ENCODE results near the gene TIGD1.

TIGD1 gene

DNA sequence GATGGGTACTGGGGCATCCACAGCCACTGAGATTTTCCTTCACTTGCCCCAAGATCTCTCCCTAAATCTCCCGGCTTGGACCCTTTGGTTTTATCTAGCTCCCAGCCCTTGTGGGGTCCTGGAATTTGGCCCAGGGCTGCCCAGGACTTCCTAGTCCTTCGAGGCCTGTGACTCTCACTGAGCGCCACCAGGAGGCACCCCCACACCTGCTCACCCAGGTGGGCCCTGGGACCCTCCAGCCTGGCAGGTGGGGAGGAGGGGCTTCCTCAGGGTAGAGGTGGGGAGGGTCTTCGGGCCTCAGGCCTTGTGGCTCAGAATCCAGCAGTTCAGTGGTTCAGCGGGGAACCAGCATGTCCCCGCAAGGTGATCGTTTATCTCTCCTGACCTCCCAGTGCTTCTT, 42.1 kb downstream of the TIGD1 start:
- H3K4me3 ChIP-seq (ENCODE audit: low read length): no peak overlapping the region
- no peak for DNase-seq (ENCODE audit: low read depth, low spot score)

DNA sequence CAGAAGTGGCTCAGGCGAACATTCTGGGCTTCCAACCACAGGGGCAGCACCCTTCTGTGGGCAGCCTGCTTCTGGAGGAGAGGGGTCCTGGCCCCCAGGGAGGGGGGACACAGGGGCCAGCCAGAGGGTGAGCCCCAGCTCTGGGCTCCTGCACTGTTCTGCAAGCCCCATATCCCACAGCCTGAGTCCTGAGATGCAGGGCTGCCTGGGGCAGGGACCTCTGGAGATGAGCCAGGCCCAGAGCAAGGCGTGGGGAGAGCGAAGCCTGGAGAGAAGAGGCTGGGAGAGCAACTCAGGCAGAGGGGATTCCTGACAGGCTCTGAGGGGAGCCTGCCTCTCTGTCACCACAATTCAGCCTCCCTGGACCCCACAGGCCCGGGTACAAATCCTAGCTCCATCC, 43.6 kb downstream of the TIGD1 start:
- no peak overlapping the region for H3K4me3 ChIP-seq (ENCODE audit: low read length)
- no peak for DNase-seq (ENCODE audit: low read depth, low spot score)

DNA sequence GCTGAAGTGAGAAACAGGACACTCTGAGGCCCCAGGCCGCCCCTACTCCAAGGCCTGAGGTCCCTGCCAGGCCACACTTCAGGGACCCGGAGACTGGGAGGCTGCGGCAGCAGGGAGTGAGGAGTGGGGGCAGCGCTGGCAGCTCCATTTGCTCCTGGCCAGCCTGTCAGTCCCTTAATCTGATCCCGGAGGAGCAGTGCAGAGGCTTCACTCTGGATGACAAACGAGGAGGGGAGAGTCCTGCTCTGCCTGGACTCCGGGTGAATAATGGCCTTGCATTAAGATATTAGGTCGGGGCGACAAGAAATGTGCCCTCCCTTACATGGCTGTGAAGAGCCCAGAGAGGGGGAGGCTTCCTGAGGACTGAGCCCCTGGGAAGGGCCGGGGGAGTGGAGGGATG, 44.5 kb downstream of the TIGD1 start:
- H3K4me3 ChIP-seq (ENCODE audit: low read length): no peak overlapping the region
- DNase-seq (ENCODE audit: low read depth, low spot score): no peak

DNA sequence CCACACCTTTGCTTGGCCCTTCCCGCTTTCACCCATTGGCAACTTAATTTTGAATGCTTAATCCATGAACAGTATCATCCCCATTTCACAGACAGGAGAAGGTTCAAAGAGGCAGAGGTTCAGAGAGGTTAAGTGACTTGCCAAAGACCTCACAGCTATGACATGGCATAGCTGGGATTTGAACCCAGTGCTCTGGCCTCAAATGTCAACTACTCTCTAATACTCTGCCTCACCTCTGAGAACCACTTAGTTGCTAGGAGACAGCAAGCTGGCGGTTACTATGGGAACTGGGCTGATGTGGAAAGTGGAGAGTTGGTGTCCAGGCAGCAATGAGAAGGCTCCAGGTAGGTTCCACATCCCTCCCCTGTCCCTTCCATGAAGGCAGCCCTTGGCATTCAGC, 45.9 kb downstream of the TIGD1 start:
- no peak overlapping the region for H3K4me3 ChIP-seq (ENCODE audit: low read length)
- no peak for DNase-seq (ENCODE audit: low read depth, low spot score)

DNA sequence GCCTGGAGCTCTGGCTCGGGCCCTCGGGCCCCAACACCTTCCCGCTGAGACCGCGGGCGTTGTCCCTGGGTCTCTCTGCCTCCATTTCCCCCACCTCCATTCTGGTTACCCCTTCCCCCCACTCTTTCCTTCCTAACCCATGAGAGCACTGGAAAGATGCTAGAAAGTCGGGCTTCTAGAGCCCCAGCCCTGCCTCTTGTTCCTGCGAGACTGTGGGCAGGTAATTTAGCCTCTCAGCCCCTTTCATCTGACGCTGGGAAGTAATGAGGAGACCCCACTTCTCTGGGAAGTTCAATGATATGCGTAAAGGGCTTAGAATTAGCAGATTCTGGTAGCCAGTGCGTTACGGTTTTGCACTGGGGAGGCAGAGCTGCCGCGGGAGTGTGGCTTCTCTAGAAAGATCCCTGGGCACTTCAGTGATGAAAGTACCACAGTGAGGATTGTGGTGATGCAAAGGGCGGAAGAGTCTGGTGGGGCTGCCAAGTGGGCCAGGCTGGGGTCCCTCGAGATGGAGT, 46.5 kb downstream of the TIGD1 start:
- no peak overlapping the region for H3K4me3 ChIP-seq (ENCODE audit: low read length)
- no peak for DNase-seq (ENCODE audit: low read depth, low spot score)

DNA sequence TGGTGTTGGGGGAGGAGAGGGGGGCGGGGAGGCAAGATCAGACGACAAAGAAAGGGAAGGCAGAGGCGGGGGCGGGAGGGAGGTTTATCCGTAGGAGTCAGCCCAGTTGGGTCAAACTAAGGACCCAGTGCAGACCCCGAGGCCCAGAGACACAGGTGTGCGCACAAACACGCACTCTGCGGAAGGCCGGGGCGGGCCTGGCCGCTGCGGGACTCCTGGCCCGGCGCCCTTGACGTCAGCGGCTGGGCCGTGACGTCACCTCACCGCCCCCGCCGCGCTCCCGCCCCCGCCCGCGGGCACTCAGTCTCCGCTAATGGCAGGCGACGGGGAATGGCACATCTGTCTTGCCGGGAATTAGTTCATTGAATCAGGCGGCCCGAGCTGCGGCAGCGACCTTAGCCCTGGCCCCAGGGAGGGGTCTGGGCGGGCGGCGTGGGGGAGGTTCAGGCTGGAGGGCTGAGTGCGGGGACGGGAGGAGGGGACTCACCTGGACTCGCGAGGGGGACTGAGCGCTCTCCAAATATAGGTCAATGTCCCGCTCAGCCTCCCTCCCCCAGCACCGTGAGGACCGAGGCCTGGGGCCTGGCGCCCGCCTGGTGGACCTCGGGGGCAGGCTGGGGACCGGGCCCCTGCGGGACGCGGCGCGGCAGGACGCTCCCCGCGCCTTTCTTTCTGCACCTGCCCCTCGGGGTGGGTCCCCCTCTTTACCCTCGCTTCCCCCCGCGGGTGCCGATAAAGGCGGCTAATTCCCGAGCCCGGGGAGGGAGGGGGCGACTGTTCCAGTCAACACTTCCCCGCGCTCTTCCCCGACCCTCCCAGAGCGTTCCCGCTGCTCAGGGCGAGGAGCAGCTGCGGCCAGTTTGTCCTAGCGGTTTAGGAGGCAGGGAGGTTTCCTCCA, 47.2 kb downstream of the TIGD1 start:
- no peak for DNase-seq (ENCODE audit: low read depth, low spot score)
- no peak overlapping the region; the same call in 1 of the 2 replicates for H3K4me3 ChIP-seq (ENCODE audit: low read length)

DNA sequence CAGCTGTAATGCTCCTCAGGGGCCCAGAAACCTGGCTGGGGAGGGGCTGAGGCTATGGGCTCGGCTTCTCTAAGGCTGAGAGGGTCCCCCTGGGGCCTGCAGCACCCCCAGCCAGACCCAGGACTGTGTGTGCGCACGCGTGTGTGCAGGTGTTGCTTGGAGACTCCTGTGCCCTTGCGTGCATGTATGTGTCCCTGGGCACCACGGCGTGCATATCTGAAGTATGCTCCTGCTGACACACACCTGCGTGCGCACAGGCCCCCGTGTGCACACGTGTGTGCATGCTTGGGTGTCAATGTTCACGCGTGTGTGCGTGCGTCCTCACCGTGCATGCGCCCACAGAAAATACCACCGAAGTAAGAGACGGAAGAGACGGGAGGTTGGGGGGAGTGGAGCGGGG, 47.8 kb downstream of the TIGD1 start:
- peak; percentile 7 for DNase-seq (ENCODE audit: low read depth, low spot score)
- no peak overlapping the region for H3K4me3 ChIP-seq (ENCODE audit: low read length)

DNA sequence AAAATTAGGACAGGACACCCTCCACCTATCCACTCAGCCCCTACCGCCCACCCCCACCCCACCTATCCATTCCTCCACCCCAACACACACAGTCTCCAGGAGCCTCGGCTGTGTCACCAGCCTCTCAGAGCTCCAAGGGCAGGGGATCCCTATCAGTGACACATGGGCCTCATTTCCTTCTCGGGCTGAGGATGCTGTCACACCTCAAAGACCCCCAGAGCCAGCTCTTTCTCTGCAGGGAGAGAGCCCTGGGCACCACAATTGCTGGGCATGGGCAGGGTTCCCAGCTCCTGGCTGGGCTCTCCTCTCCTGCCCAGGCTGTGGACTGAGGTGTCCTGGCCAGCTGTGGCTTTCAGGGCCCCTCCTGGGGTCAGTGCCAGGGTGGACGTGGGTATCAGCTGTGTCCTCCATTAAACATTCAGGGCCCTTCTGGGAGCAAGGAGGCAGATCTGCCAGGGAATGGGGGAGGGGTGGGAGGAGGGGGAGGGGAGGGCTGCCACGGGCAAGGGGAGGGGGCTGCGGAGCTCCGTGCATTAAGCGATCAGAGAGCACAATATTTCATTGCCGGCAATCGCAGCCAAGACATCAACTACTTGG, 48.5 kb downstream of the TIGD1 start:
- no peak for DNase-seq (ENCODE audit: low read depth, low spot score)
- no peak overlapping the region for H3K4me3 ChIP-seq (ENCODE audit: low read length)

DNA sequence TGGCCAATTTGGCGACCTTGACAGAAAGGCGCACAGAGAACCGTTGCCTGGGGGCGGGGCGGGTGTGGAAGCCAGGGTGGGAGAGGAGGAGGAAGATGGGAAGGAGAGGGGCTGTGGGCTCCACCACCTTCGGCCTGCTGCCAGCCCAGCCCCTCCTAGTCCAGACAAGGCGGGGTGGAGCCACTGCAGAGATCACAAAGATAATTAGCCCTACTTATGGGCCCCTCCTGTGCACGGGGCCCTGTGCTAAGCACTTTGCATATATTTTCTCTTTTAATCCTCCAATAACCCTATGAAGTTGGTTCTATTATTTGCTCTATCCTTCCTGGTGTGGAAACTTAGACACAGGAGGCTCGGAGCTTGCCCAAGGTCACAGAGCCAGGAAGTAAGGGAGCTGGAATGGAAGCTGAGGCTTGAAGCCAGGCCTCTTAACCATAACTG, 49.0 kb downstream of the TIGD1 start:
- no peak overlapping the region for H3K4me3 ChIP-seq (ENCODE audit: low read length)
- no peak for DNase-seq (ENCODE audit: low read depth, low spot score)

DNA sequence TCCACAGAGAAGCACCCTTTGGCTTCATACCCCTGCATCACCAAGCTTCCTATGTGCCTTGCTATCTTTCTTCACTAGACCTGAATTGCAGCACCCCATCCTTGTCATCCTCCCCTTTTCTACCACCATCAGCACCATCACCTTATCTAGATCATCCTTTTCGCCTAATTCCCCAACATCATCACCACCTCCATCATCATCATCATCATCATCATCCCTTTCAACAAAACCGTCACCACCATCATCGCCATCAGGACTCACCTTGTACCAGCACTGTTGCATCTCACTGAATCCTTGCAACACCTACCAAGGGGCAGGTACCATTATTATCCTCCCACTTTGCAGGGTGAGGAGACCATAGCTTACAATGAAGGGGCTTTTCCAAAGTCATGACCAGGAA, 51.9 kb downstream of the TIGD1 start:
- DNase-seq (ENCODE audit: low read depth, low spot score): no peak
- no peak overlapping the region for H3K4me3 ChIP-seq (ENCODE audit: low read length)
